Parathyroid adenoma (tissue), 2 donors: ENCODE results near the gene GPER1.
"Not testable (repeated sequence)": the region's sequence is repeated elsewhere in the genome, so short reads cannot be mapped to it uniquely, and the experiment has no call there.

Experiments used
- H2AFZ ChIP-seq: fragments of 300-600 bp; sonication (generic); one replicate; pipeline ENCODE4 v1.7.0; 2017; ENCODE audit warnings: antibody characterized with exemption, mild to moderate bottlenecking
- H3K27ac ChIP-seq: fragments of 300-600 bp; sonication (generic); one replicate; pipeline ENCODE4 v1.7.0; 2017
- H3K27me3 ChIP-seq: fragments of 300-600 bp; sonication (generic); one replicate; pipeline ENCODE4 v1.7.0; 2017; ENCODE audit warnings: low read length; ENCODE audit not compliant: control insufficient read depth, insufficient read depth
- H3K36me3 ChIP-seq: fragments of 300-600 bp; sonication (generic); one replicate; pipeline ENCODE4 v1.7.0; 2017; ENCODE audit warnings: low read length; ENCODE audit not compliant: control insufficient read depth, insufficient read depth
- H3K4me1 ChIP-seq: fragments of 300-600 bp; sonication (generic); one replicate; pipeline ENCODE4 v1.7.0; 2017; ENCODE audit warnings: control low read depth
- H3K4me2 ChIP-seq: fragments of 300-600 bp; sonication (generic); one replicate; pipeline ENCODE4 v1.7.0; 2017; ENCODE audit warnings: low read length
- H3K4me3 ChIP-seq: fragments of 300-600 bp; sonication (generic); one replicate; pipeline ENCODE4 v1.7.0; 2017; ENCODE audit warnings: low read depth, low read length
- H3K79me2 ChIP-seq: fragments of 300-600 bp; sonication (generic); one replicate; pipeline ENCODE4 v1.7.0; 2017; ENCODE audit warnings: control low read depth
- H3K9ac ChIP-seq: fragments of 300-600 bp; sonication (generic); one replicate; pipeline ENCODE4 v1.7.0; 2017; ENCODE audit warnings: mild to moderate bottlenecking
- H3K9me3 ChIP-seq: fragments of 300-600 bp; sonication (generic); one replicate; pipeline ENCODE4 v1.7.0; 2017; ENCODE audit warnings: low read length; ENCODE audit not compliant: control insufficient read depth
- TF ChIP-seq, protein P1 (sequence below): fragments of 300-600 bp; sonication (generic); IDR thresholded peaks from one replicate; pipeline ENCODE4 v1.7.0; 2017; ENCODE audit warnings: antibody characterized with exemption, mild to moderate bottlenecking
- donor health status: primary hyperparathyroidism.

GPER1 gene

DNA sequence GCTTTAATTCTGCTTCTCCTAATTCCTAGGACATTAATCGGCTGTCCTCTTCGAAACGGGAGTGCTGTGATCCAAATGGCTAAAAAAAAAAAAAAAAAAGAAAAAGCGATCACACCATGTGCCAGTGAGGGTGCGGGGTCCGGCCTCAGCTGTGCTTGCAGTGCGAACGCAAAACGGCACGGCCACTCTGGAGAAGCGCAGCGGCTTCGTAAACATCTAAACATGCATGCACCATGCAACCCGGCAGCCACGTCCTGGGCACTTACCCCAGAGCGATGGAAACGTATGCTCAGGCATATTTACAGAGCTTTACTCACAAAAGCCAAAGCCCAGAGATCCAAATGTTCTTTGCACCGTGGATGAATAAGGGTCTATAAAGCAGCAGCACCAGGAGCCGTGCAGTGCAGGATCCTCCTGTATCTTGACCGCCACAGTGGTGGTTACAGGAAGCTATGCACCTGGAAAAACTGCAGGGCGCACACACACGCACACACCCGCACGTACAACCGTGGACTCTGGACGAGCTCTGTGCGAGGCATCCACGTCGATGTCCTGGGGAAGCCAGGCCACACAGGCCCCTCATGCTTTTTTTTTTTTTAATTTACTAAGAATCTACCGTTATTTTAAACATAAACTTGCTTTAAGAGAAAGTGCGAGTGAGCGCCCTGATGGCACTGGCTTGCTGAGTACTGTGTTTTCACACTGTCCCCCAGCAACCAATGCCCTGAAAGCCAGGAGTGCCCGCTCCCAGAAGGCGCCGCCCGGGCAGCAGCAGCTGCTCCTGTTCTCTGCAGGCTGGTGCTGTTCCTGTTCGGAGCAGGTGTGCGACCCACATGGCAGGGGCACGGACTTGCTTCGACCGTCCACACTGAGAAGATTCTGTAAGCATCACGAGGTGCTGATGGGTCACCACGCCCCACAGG lies 25.0 kb downstream of the GPER1 start:
- Histone ChIP-seq H3K79me2 (peaks cover 34% of the 10 kb centered on the region), H3K4me2 (no peak overlapping the region), H3K4me1 (no peaks in the 10 kb centered on the region), H3K9me3 (no peaks in the 10 kb centered on the region), H3K36me3 (no peaks in the 10 kb centered on the region), H3K9ac (no peak overlapping the region), H2AFZ (no peak overlapping the region), H3K27ac (no peak overlapping the region), H3K27me3 (no peaks in the 10 kb centered on the region), H3K4me3 (no peak overlapping the region)
- TF ChIP-seq, protein P1, sequence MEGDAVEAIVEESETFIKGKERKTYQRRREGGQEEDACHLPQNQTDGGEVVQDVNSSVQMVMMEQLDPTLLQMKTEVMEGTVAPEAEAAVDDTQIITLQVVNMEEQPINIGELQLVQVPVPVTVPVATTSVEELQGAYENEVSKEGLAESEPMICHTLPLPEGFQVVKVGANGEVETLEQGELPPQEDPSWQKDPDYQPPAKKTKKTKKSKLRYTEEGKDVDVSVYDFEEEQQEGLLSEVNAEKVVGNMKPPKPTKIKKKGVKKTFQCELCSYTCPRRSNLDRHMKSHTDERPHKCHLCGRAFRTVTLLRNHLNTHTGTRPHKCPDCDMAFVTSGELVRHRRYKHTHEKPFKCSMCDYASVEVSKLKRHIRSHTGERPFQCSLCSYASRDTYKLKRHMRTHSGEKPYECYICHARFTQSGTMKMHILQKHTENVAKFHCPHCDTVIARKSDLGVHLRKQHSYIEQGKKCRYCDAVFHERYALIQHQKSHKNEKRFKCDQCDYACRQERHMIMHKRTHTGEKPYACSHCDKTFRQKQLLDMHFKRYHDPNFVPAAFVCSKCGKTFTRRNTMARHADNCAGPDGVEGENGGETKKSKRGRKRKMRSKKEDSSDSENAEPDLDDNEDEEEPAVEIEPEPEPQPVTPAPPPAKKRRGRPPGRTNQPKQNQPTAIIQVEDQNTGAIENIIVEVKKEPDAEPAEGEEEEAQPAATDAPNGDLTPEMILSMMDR: no peak

DNA sequence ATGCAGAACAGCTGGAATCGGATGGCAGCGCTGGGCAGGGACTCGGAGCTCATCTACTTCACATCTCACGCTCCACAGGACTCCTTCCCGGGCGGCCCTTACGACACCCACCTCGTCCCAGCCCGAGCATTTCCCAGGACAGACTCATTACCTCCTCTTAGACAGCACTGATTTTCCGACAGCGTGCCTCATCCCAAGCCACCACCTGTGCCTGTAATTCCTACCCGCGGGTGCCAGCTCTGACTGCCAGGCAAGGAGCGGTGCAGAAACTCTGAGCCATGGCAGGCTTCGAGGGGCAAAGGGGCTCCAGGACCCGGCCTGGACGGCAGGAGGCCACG lies 25.6 kb downstream of the GPER1 start:
- no peak overlapping the region for H3K4me2 ChIP-seq
- H3K79me2 ChIP-seq: peaks cover 33% of the 10 kb centered on the region
- TF ChIP-seq, protein P1: no peak
- no peaks in the 10 kb centered on the region for H3K36me3 ChIP-seq
- H3K4me1 ChIP-seq: no peaks in the 10 kb centered on the region
- no peaks in the 10 kb centered on the region for H3K27me3 ChIP-seq
- H3K4me3 ChIP-seq: no peak overlapping the region
- no peak overlapping the region for H2AFZ ChIP-seq
- no peak overlapping the region for H3K27ac ChIP-seq
- no peak overlapping the region for H3K9ac ChIP-seq
- H3K9me3 ChIP-seq: no peaks in the 10 kb centered on the region

DNA sequence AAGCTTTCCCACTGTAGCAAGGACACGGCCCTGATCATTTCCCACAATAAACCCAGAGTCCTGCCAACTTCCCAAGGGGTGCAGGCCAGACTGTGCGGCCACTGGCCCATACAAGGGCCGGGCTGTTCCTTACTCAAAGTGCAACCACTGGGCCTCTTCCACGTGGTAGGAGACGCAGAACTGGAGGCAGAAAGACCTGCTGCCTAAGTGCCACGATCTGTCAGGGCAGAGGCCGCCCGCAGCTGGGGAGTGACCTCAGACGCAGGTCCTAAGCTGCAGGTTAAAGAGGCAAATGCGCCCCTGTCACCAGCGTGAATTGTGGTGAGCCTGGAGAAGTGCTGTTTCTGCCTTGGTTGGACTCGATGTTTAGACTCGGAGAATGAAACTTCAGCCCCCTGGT lies 26.2 kb downstream of the GPER1 start:
- TF ChIP-seq, protein P1: no peak
- H3K4me3 ChIP-seq: no peak overlapping the region
- no peaks in the 10 kb centered on the region for H3K4me1 ChIP-seq
- H3K36me3 ChIP-seq: no peaks in the 10 kb centered on the region
- H3K9ac ChIP-seq: no peak overlapping the region
- H3K27ac ChIP-seq: no peak overlapping the region
- H3K27me3 ChIP-seq: no peaks in the 10 kb centered on the region
- H3K79me2 ChIP-seq: peaks cover 30% of the 10 kb centered on the region
- H3K9me3 ChIP-seq: no peaks in the 10 kb centered on the region
- H2AFZ ChIP-seq: no peak overlapping the region
- no peak overlapping the region for H3K4me2 ChIP-seq

DNA sequence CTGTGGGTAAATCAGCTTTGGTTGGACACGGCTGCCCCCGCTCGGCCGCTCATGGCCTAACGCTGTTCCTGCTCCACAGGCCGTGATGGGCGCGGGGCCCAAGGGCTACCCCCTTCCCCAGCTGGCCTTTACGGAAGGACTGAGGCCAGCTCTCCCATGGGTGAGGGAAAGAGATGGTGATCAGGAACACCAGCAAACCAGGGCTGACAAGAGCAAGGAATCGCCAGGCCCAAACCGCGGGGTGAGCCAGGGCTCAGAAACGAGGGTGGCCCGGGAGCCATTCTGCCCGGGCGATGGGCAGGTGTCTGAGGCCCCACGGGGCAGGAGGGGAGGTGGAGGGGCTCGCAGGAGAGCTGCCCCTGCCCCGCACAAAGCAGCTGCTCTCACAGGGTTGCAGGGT lies 26.6 kb downstream of the GPER1 start:
- no peak overlapping the region for H3K9ac ChIP-seq
- no peaks in the 10 kb centered on the region for H3K36me3 ChIP-seq
- H3K79me2 ChIP-seq: peaks cover 26% of the 10 kb centered on the region
- no peaks in the 10 kb centered on the region for H3K9me3 ChIP-seq
- H3K4me2 ChIP-seq: no peak overlapping the region
- no peaks in the 10 kb centered on the region for H3K4me1 ChIP-seq
- TF ChIP-seq, protein P1: no peak
- no peak overlapping the region for H3K27ac ChIP-seq
- no peak overlapping the region for H2AFZ ChIP-seq
- no peaks in the 10 kb centered on the region for H3K27me3 ChIP-seq
- H3K4me3 ChIP-seq: no peak overlapping the region

DNA sequence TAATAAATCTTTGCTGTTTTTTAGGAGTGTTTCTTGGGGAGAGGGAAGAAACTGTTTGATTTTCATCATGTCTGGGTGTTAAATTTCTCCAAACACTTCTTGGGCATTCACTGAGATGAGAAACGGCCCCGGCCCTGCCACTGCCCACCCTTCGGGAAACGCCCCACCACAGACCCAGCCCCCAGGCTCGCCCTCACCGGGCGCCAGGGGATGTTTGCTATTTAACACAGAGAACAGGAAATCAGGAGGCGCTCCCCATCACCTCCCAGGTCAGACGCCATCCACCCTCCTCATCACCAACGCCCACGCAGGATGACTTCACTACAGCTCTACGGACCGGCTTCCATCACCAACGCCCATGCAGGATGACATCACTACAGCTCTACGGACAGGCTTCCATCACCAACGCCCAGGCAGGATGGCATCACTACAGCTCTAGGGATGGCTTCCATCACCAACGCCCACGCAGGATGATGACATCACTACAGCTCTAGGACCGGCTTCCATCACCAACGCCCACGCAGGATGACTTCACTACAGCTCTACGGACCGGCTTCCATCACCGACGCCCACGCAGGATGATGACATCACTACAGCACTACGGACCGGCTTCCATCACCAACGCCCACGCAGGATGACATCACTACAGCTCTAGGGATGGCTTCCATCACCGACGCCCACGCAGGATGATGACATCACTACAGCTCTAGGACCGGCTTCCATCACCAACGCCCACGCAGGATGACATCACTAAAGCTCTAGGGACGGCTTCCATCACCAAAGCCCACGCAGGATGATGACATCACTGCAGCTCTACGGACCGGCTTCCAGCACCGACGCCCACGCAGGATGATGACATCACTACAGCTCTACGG lies 27.5 kb downstream of the GPER1 start:
- not testable (repeated sequence) for H2AFZ ChIP-seq, H3K9ac ChIP-seq

DNA sequence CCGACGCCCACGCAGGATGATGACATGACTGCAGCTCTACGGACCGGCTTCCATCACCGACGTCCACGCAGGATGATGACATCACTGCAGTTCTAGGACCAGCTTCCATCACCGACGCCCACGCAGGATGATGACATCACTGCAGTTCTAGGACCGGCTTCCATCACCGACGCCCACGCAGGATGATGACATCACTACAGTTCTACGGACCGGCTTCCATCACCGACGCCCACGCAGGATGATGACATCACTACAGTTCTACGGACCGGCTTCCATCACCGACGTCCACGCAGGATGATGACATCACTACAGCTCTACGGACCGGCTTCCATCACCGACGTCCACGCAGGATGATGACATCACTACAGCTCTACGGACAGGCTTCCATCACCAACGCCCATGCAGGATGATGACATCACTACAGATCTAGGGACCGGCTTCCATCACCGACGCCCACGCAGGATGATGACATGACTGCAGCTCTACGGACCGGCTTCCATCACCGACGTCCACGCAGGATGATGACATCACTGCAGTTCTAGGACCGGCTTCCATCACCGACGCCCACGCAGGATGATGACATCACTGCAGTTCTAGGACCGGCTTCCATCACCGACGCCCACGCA lies 28.6 kb downstream of the GPER1 start:
- H3K9me3 ChIP-seq, H3K4me3 ChIP-seq, H3K27ac ChIP-seq, H2AFZ ChIP-seq, H3K4me2 ChIP-seq, H3K27me3 ChIP-seq, H3K9ac ChIP-seq, H3K36me3 ChIP-seq, H3K4me1 ChIP-seq: not testable (repeated sequence)
- H3K79me2 ChIP-seq: peaks cover 16% of the 10 kb centered on the region

More for the DNA sequence above, 27.5 kb downstream of the GPER1 start:
- H3K4me1 ChIP-seq, H3K27me3 ChIP-seq, H3K27ac ChIP-seq, H3K4me3 ChIP-seq, H3K9me3 ChIP-seq, H3K4me2 ChIP-seq, H3K36me3 ChIP-seq: not testable (repeated sequence)
- peaks cover 17% of the 10 kb centered on the region for H3K79me2 ChIP-seq
